Gastrocnemius medialis (tissue), 4 donors: ENCODE data around the gene DGCR8. TPM values are rescaled to one million over a fixed set of nuclear protein-coding genes. Genes with fewer than 3 reads are reported as not detected.

ENCODE experiments used
- ATAC-seq, 2 donors: fragments of 150-250 bp; one replicate each; pipeline ENCODE4 v1.9.1; 2016
- DNase-seq, 2 donors: peaks; one replicate each; pipeline ENCODE4 v3.0.0-alpha.2; 2019
- H3K27ac ChIP-seq, 4 donors: fragments of 200-600 bp; sonication (generic); 1 replicate in 1 of 4; 2 replicates in 3 of 4; pipeline ENCODE4 v1.5.1; 2016 to 2018; ENCODE audit warnings: mild to moderate bottlenecking in 2 of 4, moderate library complexity in 1 of 4
- H3K27me3 ChIP-seq, 3 donors: fragments of 200-600 bp; sonication (generic) in 2 of 3; 1 replicate in 1 of 3; 2 replicates in 2 of 3; pipeline versions ENCODE4 v1.5.1 to v1.6.0; 2016 to 2019; ENCODE audit warnings: mild to moderate bottlenecking in 1 of 3, moderate library complexity in 1 of 3
- H3K36me3 ChIP-seq, 2 donors: fragments of 200-600 bp; sonication (generic) in 1 of 2; one replicate each; pipeline ENCODE4 v1.5.1; 2017 to 2018
- H3K4me1 ChIP-seq, 2 donors: fragments of 200-600 bp; sonication (generic) in 1 of 2; one replicate each; pipeline ENCODE4 v1.5.1; 2016 to 2017; ENCODE audit warnings: mild to moderate bottlenecking in 2 of 2
- H3K4me3 ChIP-seq, 4 donors: fragments of 200-600 bp; sonication (generic) in 3 of 4; 1 replicate in 1 of 4; 2 replicates in 3 of 4; pipeline ENCODE4 v1.5.1; 2016 to 2019; ENCODE audit warnings: mild to moderate bottlenecking in 2 of 4
- H3K9me3 ChIP-seq, 3 donors: fragments of 200-600 bp; sonication (generic) in 2 of 3; 1 replicate in 1 of 3; 2 replicates in 2 of 3; pipeline ENCODE4 v1.5.1; 2016 to 2019
- POLR2A ChIP-seq, 2 donors: fragments of 450-650 bp; IDR thresholded peaks; one replicate each; pipeline ENCODE4 v1.6.1; 2017; ENCODE audit warnings: antibody characterized with exemption in 2 of 2, mild to moderate bottlenecking in 2 of 2, moderate library complexity in 2 of 2
- in situ Hi-C, 4 donors: fragments of 200-750 bp; cut with MboI; loops; one replicate each; pipeline versions ENCODE4 v1.15.0 to v1.8.0; 2017; ENCODE audit warnings: low sequenced_read_pairs in 4 of 4
- intact Hi-C: fragments of 100-400 bp; cut with DNase I; formaldehyde crosslinking; loops from one replicate; pipeline ENCODE4 v1.15.1; 2023; ENCODE audit warnings: low total_unique reads
- total RNA-seq, 4 donors: library from RNA; depleted of rRNA; stranded (reverse); fragments of >200 nt; gene quantifications; one replicate each; pipeline versions ENCODE4 v1.1.0 to v1.2.3, GENCODE V29; 2016
- TF ChIP-seq, protein P1 (sequence below), 5 experiments: fragments of 450-650 bp in 3 of 5; fragments of 200-600 bp in 2 of 5; sonication (generic) in 2 of 5; IDR thresholded peaks in 4 of 5; conservative IDR thresholded peaks in 1 of 5; 1 replicate in 4 of 5; 2 replicates in 1 of 5; pipeline ENCODE4 v1.5.1; 2016 to 2019; ENCODE audit warnings: antibody characterized with exemption in 5 of 5, mild to moderate bottlenecking in 3 of 5, moderate library complexity in 3 of 5

The DGCR8 gene
- total RNA-seq, 4 donors from 2014 or later, result 5.2 to 16.5 (median 11.2) TPM

DNA sequence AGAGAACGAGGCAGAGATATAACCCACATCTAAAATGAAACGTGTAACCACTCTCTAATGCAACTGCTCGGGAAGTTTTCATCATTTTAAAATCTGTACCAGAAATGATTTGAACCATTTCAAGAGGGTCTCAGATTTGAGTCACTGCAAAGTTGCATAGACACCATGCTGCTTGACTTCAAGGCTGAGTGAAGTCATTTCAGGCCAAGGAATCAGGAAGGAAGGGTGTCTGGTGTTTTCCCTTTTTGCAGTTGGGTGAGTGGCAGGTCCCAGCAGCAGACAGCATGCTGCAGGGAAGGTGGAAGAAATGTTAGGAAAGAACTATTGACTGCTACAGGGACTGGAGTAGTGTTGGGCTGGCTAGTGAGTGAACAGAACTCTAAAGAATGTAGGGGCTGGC lies 42.6 kb upstream of the DGCR8 start:
- TF ChIP-seq, protein P1, sequence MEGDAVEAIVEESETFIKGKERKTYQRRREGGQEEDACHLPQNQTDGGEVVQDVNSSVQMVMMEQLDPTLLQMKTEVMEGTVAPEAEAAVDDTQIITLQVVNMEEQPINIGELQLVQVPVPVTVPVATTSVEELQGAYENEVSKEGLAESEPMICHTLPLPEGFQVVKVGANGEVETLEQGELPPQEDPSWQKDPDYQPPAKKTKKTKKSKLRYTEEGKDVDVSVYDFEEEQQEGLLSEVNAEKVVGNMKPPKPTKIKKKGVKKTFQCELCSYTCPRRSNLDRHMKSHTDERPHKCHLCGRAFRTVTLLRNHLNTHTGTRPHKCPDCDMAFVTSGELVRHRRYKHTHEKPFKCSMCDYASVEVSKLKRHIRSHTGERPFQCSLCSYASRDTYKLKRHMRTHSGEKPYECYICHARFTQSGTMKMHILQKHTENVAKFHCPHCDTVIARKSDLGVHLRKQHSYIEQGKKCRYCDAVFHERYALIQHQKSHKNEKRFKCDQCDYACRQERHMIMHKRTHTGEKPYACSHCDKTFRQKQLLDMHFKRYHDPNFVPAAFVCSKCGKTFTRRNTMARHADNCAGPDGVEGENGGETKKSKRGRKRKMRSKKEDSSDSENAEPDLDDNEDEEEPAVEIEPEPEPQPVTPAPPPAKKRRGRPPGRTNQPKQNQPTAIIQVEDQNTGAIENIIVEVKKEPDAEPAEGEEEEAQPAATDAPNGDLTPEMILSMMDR (IDR thresholded peaks at IDR 0.05 in 4 of 5, conservative IDR thresholded peaks at IDR 0.05 in 1 of 5), result no peak
- TF ChIP-seq POLR2A (IDR thresholded peaks at IDR 0.05), result no peak
- DNase-seq (no peak), ATAC-seq (no peak)
- H3K36me3 ChIP-seq, result peaks cover 0 to 30% of the 10 kb centered on the region in 2 donors
- intact Hi-C loops, result no loop called here
- H3K4me1 ChIP-seq, result peaks cover 16 to 17% of the 10 kb centered on the region in 2 donors
- H3K27ac ChIP-seq, result no peak overlapping the region
- no peaks in the 10 kb centered on the region for H3K9me3 ChIP-seq
- no peak overlapping the region for H3K4me3 ChIP-seq
- in situ Hi-C loops, result no loop called here
- no peaks in the 10 kb centered on the region for H3K27me3 ChIP-seq

DNA sequence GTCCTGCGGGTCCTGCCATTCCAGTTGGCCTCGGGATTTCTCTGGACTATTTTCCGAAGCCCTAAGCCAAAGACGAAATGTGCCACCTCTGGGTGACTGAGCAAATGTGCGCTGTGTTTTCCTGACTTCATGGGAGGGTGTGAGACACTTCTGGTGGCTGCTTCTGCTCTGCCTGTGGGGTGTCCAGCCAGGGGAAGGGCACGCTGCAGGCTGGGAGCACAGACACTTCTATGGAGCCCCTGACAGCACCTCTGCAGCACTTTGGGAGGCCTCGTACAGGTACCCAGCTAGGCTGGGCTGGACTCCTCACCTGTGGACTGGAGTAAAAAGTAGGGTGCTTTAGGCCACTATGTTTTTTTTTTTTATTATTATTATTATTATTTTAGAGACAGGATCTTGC lies 41.5 kb upstream of the DGCR8 start:
- H3K27ac ChIP-seq, result no peak overlapping the region
- peaks cover 4 to 5% of the 10 kb centered on the region in 2 donors for H3K4me1 ChIP-seq
- in situ Hi-C loops, result no loop called here
- H3K27me3 ChIP-seq, result no peaks in the 10 kb centered on the region
- no peak overlapping the region for H3K4me3 ChIP-seq
- intact Hi-C loops, result no loop called here
- no peak for ATAC-seq
- no peaks in the 10 kb centered on the region for H3K9me3 ChIP-seq
- DNase-seq, result no peak
- TF ChIP-seq, protein P1 (IDR thresholded peaks at IDR 0.05 in 4 of 5, conservative IDR thresholded peaks at IDR 0.05 in 1 of 5), result no peak
- peaks cover 0 to 38% of the 10 kb centered on the region in 2 donors for H3K36me3 ChIP-seq

DNA sequence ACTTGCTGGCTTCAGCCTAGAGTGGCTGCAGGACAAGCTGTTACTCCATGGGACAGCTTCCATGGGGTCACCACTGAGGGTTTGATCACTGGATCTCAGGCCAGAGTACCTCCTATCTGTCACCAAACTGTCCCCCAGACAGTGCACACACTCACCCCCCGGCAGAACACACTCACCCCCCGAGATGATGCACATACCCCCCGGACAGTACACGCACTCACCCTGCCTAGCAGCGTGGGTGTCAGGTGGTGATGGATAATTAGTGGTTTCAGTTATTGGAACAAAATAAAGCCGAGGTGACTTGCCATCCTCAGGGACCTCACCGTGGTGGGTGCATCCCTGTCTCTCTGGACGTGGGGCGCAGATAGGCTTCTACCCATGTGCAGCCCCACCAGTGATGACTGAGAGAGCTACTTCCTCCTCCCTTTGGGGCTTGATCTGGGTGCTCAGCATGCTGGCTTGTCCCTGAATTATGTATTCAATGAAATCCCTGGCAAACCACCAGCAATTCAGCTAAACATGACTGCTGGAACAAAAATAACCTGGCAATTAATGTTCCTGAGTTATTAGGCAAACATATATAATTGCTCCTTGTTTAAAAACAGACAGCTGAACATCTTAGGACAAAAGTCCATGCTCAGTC lies 40.2 kb upstream of the DGCR8 start:
- ATAC-seq, result no peak
- no peaks in the 10 kb centered on the region for H3K9me3 ChIP-seq
- in situ Hi-C loops, result no loop called here
- H3K4me1 ChIP-seq, result no peaks in the 10 kb centered on the region
- intact Hi-C loops, result no loop called here
- DNase-seq, result no peak
- H3K4me3 ChIP-seq, result no peak overlapping the region
- no peaks in the 10 kb centered on the region for H3K27me3 ChIP-seq
- TF ChIP-seq POLR2A (IDR thresholded peaks at IDR 0.05), result no peak
- TF ChIP-seq, protein P1 (IDR thresholded peaks at IDR 0.05 in 4 of 5, conservative IDR thresholded peaks at IDR 0.05 in 1 of 5), result no peak
- H3K36me3 ChIP-seq, result peaks cover 0 to 49% of the 10 kb centered on the region in 2 donors
- no peak overlapping the region for H3K27ac ChIP-seq

DNA sequence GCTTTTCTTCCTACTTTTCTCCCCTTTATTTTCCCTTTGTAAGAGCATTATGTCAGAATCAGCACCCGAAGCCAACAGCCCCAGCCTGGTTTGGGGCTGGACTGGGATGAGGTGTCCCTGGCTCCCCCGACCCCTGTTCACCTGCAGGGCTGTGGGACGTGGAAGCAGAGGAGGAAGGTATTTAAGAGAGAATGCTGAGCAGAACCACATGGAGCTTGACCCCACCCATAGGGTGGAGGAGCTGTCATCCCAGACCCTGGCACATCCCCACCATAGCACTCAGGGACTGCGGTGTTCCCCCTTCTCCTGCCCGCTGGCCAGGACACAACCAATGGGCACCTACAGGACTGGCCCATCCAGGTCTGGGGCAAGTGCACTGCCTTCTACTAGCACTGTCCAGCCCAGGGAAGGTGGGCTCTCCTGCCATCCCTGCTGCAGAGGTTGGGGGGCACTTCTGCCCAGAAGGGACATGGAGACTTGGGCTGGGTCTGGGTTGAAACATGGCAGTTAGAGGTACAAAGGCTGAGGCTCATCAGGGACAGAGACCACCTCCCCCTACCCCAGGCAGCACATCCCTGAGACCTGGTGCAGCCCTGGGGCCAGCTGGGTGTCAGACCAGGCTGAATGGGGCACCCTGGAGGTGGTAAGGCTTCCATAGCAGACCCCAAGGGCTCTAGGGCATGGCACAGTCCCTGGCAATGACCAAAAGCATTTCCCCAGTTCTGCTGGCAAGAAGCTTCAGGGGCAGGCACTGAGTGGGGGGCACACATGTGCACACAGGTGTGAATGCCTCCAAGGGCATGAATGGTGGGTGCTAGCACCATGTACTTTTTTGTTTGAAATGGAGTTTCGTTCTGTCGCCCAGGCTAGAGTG lies 39.5 kb upstream of the DGCR8 start:
- ATAC-seq (no peak), DNase-seq (no peak)
- peaks cover 0 to 49% of the 10 kb centered on the region in 2 donors for H3K36me3 ChIP-seq
- no peaks in the 10 kb centered on the region for H3K4me1 ChIP-seq
- intact Hi-C loops, result no loop called here
- H3K27ac ChIP-seq, result no peak overlapping the region
- no peak overlapping the region for H3K4me3 ChIP-seq
- no peaks in the 10 kb centered on the region for H3K9me3 ChIP-seq
- TF ChIP-seq POLR2A (IDR thresholded peaks at IDR 0.05), result no peak
- TF ChIP-seq, protein P1 (IDR thresholded peaks at IDR 0.05 in 4 of 5, conservative IDR thresholded peaks at IDR 0.05 in 1 of 5), result no peak
- in situ Hi-C loops, result no loop called here
- no peaks in the 10 kb centered on the region for H3K27me3 ChIP-seq
